WTC11 (cell line): ENCODE data around the gene ITPKB. TPM values are rescaled to one million over a fixed set of nuclear protein-coding genes. Genes with fewer than 3 reads are reported as not detected.

ENCODE experiments used
- ATAC-seq: fragments of 200-7000 bp; cut with Tn5 transposase; 2 replicates; pipeline ENCODE4 v1.10.0; 2021; ENCODE audit warnings: mild to moderate bottlenecking, moderate library complexity
- CTCF ChIA-PET: fragments of 300-600 bp; sonication (Branson Sonifier 250); formaldehyde crosslinking; loops from one replicate; lab custom pipeline; 2021; ENCODE audit warnings: antibody characterized with exemption; lab: Charles Lee
- POLR2A ChIA-PET: fragments of 350-600 bp; sonication (Branson Sonifier 250); formaldehyde crosslinking; loops from one replicate; lab custom pipeline; 2021; ENCODE audit warnings: antibody characterized with exemption; lab: Charles Lee
- DNase-seq: peaks from one replicate; pipeline ENCODE4 v3.0.0; 2021; ENCODE audit warnings: low spot score
- H3K27ac Mint-ChIP-seq: 2 replicates; pipeline ENCODE4 v1.8.0; 2021; ENCODE audit warnings: mixed read lengths
- H3K27me3 Mint-ChIP-seq: 2 replicates; pipeline ENCODE4 v1.8.0; 2021; ENCODE audit warnings: low read depth, mild to moderate bottlenecking, moderate library complexity, mixed read lengths
- H3K36me3 Mint-ChIP-seq: 2 replicates; pipeline ENCODE4 v1.8.0; 2021; ENCODE audit warnings: mixed read lengths
- H3K4me1 Mint-ChIP-seq: 2 replicates; pipeline ENCODE4 v1.8.0; 2022; ENCODE audit warnings: mixed read lengths
- H3K4me3 Mint-ChIP-seq: 2 replicates; pipeline ENCODE4 v1.8.0; 2021; ENCODE audit warnings: mild to moderate bottlenecking, moderate library complexity, mixed read lengths
- H3K9me3 Mint-ChIP-seq: 2 replicates; pipeline ENCODE4 v1.8.0; 2021; ENCODE audit warnings: mixed read lengths
- CTCF ChIP-seq: fragments of 200-600 bp; IDR thresholded peaks from 2 replicates; pipeline ENCODE4 v1.8.0; 2022; ENCODE audit warnings: antibody characterized with exemption
- EMX1 ChIP-seq: fragments of 250-450 bp; sonication (Bioruptor Pico); IDR thresholded peaks from 2 replicates; pipeline ENCODE4 v1.8.0; 2021; ENCODE audit warnings: mild to moderate bottlenecking
- ERG ChIP-seq: fragments of 250-450 bp; sonication (Bioruptor Pico); IDR thresholded peaks from 2 replicates; pipeline ENCODE4 v1.8.0; 2021; ENCODE audit warnings: mild to moderate bottlenecking
- ETV6 ChIP-seq: sonication (generic); formaldehyde crosslinking; IDR thresholded peaks from 2 replicates; pipeline ENCODE4 v1.8.1; 2022; ENCODE audit warnings: mild to moderate bottlenecking, missing genetic modification reagents
- FOXP1 ChIP-seq: sonication (generic); formaldehyde crosslinking; IDR thresholded peaks from 2 replicates; pipeline ENCODE4 v1.8.0; 2022; ENCODE audit warnings: missing genetic modification reagents, mild to moderate bottlenecking, moderate library complexity, borderline replicate concordance
- FOXP4 ChIP-seq: sonication (generic); formaldehyde crosslinking; IDR thresholded peaks from 2 replicates; pipeline ENCODE4 v1.8.0; 2022; ENCODE audit warnings: mild to moderate bottlenecking, missing genetic modification reagents
- HMGXB4 ChIP-seq: sonication (generic); formaldehyde crosslinking; IDR thresholded peaks from 2 replicates; pipeline ENCODE4 v1.8.1; 2023; ENCODE audit warnings: mild to moderate bottlenecking, moderate library complexity, missing genetic modification reagents
- IRF1 ChIP-seq: sonication (generic); formaldehyde crosslinking; IDR thresholded peaks from 2 replicates; pipeline ENCODE4 v1.8.0; 2023; ENCODE audit warnings: missing genetic modification reagents
- KAT7 ChIP-seq: sonication (generic); formaldehyde crosslinking; IDR thresholded peaks from 2 replicates; pipeline ENCODE4 v1.8.1; 2023; ENCODE audit warnings: missing genetic modification reagents, mild to moderate bottlenecking, borderline replicate concordance
- MXD4 ChIP-seq: fragments of 250-450 bp; sonication (Bioruptor Pico); IDR thresholded peaks from 2 replicates; pipeline ENCODE4 v1.8.0; 2021; ENCODE audit warnings: mild to moderate bottlenecking, moderate library complexity, borderline replicate concordance
- MYBL2 ChIP-seq: sonication (generic); formaldehyde crosslinking; IDR thresholded peaks from 2 replicates; pipeline ENCODE4 v1.8.1; 2023; ENCODE audit warnings: mild to moderate bottlenecking, moderate library complexity, missing genetic modification reagents
- NFE2L1 ChIP-seq: sonication (generic); formaldehyde crosslinking; IDR thresholded peaks from 2 replicates; pipeline ENCODE4 v1.8.1; 2023; ENCODE audit warnings: missing genetic modification reagents
- OVOL2 ChIP-seq: fragments of 250-450 bp; sonication (Bioruptor Pico); IDR thresholded peaks from 2 replicates; pipeline ENCODE4 v1.9.0; 2021; ENCODE audit warnings: mild to moderate bottlenecking, borderline replicate concordance
- RORB ChIP-seq: fragments of 250-450 bp; sonication (Bioruptor Pico); IDR thresholded peaks from 2 replicates; pipeline ENCODE4 v1.9.0; 2021; ENCODE audit warnings: mild to moderate bottlenecking
- SMAD3 ChIP-seq: sonication (generic); formaldehyde crosslinking; IDR thresholded peaks from 2 replicates; pipeline ENCODE4 v1.8.0; 2022; ENCODE audit warnings: missing genetic modification reagents, mild to moderate bottlenecking, borderline replicate concordance
- USF2 ChIP-seq: sonication (generic); formaldehyde crosslinking; IDR thresholded peaks from 2 replicates; pipeline ENCODE4 v1.8.1; 2023; ENCODE audit warnings: mild to moderate bottlenecking, missing genetic modification reagents, moderate library complexity
- ZBTB43 ChIP-seq: sonication (generic); formaldehyde crosslinking; IDR thresholded peaks from 2 replicates; pipeline ENCODE4 v1.8.1; 2023; ENCODE audit warnings: mild to moderate bottlenecking, missing genetic modification reagents
- ZNF138 ChIP-seq: sonication (generic); formaldehyde crosslinking; conservative IDR thresholded peaks from 2 replicates; pipeline ENCODE4 v1.8.1; 2022; ENCODE audit warnings: mild to moderate bottlenecking, moderate library complexity, missing genetic modification reagents
- ZNF423 ChIP-seq: fragments of 250-450 bp; sonication (Bioruptor Pico); IDR thresholded peaks from 2 replicates; pipeline ENCODE4 v2.1.2; 2022; ENCODE audit warnings: mild to moderate bottlenecking, moderate library complexity
- ZNF425 ChIP-seq: fragments of 250-450 bp; sonication (Bioruptor Pico); conservative IDR thresholded peaks from 2 replicates; pipeline ENCODE4 v1.9.0; 2021; ENCODE audit warnings: mild to moderate bottlenecking
- total RNA-seq: library from RNA; stranded (reverse); gene quantifications from 3 replicates; pipeline ENCODE4 v1.2.3, GENCODE V29; 2021

Gene ITPKB
- total RNA-seq, 1 experiment from 2014 or later, result 15.6 TPM

GRCh38 chr1:226638608-226639007, 100.5 kb downstream of the ITPKB start:
- ChIA-PET POLR2A (interaction anchor here (0.7 kb wide), 1 partner anchor 1092 kb away, joined by 5 read pairs; no protein-coding TSS in a partner anchor), CTCF (interaction anchor here (1.1 to 2.8 kb wide), 13 partner anchors 9 to 231 kb away, joined by 3 to 13 read pairs (median 8); partner anchors contain the start of gene PARP1)
- ATAC-seq (no peak), DNase-seq (no peak)
- Mint-ChIP-seq H3K36me3 (peaks cover 2% of the 10 kb centered on the region; the same call in 1 of the 2 replicates), H3K4me1 (peaks cover 28% of the 10 kb centered on the region), H3K27ac (no peak overlapping the region), H3K4me3 (no peak overlapping the region), H3K9me3 (no peaks in the 10 kb centered on the region), H3K27me3 (no peaks in the 10 kb centered on the region)
- TF ChIP-seq ZNF423 (no peak), NFE2L1 (CRISPR knock-in tag) (no peak), RORB (CRISPR knock-in tag) (no peak), ZBTB43 (CRISPR knock-in tag) (no peak), ETV6 (CRISPR knock-in tag) (no peak), IRF1 (CRISPR knock-in tag) (no peak), HMGXB4 (CRISPR knock-in tag) (no peak), KAT7 (CRISPR knock-in tag) (no peak), SMAD3 (CRISPR knock-in tag) (no peak), ZNF138 (CRISPR knock-in tag) (no peak), USF2 (CRISPR knock-in tag) (no peak), MXD4 (CRISPR knock-in tag) (no peak), FOXP1 (CRISPR knock-in tag) (no peak), EMX1 (no peak), MYBL2 (CRISPR knock-in tag) (no peak), ERG (CRISPR knock-in tag) (no peak)

- no peak overlapping the region for H3K27ac Mint-ChIP-seq
- no peak for ATAC-seq
- no peaks in the 10 kb centered on the region for H3K9me3 Mint-ChIP-seq
- ChIA-PET CTCF (interaction anchor here (0.7 to 2.8 kb wide), 22 partner anchors 9 to 346 kb away, joined by 3 to 13 read pairs (median 4); partner anchors contain the start of gene PARP1), POLR2A (interaction anchor here (0.7 kb wide), 1 partner anchor 12 kb away, joined by 3 read pairs; no protein-coding TSS in a partner anchor)
- H3K4me1 Mint-ChIP-seq, result peaks cover 23% of the 10 kb centered on the region
- H3K36me3 Mint-ChIP-seq, result no peaks in the 10 kb centered on the region
- H3K4me3 Mint-ChIP-seq, result no peak overlapping the region
- H3K27me3 Mint-ChIP-seq, result no peaks in the 10 kb centered on the region
- DNase-seq, result no peak
- no peak for TF ChIP-seq OVOL2 (CRISPR knock-in tag)
- TF ChIP-seq HMGXB4 (CRISPR knock-in tag), result no peak
- TF ChIP-seq FOXP4, result no peak
- TF ChIP-seq CTCF, result no peak
- no peak for TF ChIP-seq ZNF425 (CRISPR knock-in tag)
- TF ChIP-seq MYBL2 (CRISPR knock-in tag), result no peak
Observed at GRCh38 chr1:226638001-226638601, 101.0 kb downstream of the ITPKB start.
